ENCODE measurements around the gene ADCY2.

ADCY2 gene

GRCh38 chr5:7784683-7785380 is 388.9 kb downstream of the ADCY2 start:
- DNase-seq (ENCODE audit: low spot score), result no peak

- DNase-seq (ENCODE audit: low spot score), result no peak
Observed at GRCh38 chr5:7787770-7788169, 391.8 kb downstream of the ADCY2 start.

- DNase-seq (ENCODE audit: low spot score), result no peak
Observed at GRCh38 chr5:7789567-7789966, 393.6 kb downstream of the ADCY2 start.

- DNase-seq (ENCODE audit: low spot score), result no peak
Observed at GRCh38 chr5:7793895-7794294, 398.0 kb downstream of the ADCY2 start.

- no peak for DNase-seq (ENCODE audit: low spot score)
Observed at GRCh38 chr5:7794311-7794710, 398.4 kb downstream of the ADCY2 start.

GRCh38 chr5:7794823-7795222 is 398.9 kb downstream of the ADCY2 start:
- DNase-seq (ENCODE audit: low spot score), result no peak

- no peak for DNase-seq (ENCODE audit: low spot score)
Observed at GRCh38 chr5:7795306-7795705, 399.4 kb downstream of the ADCY2 start.

GRCh38 chr5:7801891-7802614 is 406.1 kb downstream of the ADCY2 start:
- DNase-seq (ENCODE audit: low spot score), result no peak

GRCh38 chr5:7802855-7803254 is 406.9 kb downstream of the ADCY2 start:
- no peak for DNase-seq (ENCODE audit: low spot score)

GRCh38 chr5:7803937-7804336 is 408.0 kb downstream of the ADCY2 start:
- DNase-seq (ENCODE audit: low spot score), result no peak

GRCh38 chr5:7805379-7805778 is 409.4 kb downstream of the ADCY2 start:
- DNase-seq (ENCODE audit: low spot score), result no peak

- DNase-seq (ENCODE audit: low spot score), result no peak
Observed at GRCh38 chr5:7808998-7809397, 413.1 kb downstream of the ADCY2 start.

GRCh38 chr5:7811715-7812114 is 415.8 kb downstream of the ADCY2 start:
- no peak for DNase-seq (ENCODE audit: low spot score)

- DNase-seq (ENCODE audit: low spot score), result no peak
Observed at GRCh38 chr5:7813007-7813406, 417.1 kb downstream of the ADCY2 start.

GRCh38 chr5:7813576-7813975 is 417.6 kb downstream of the ADCY2 start:
- no peak for DNase-seq (ENCODE audit: low spot score)

- DNase-seq (ENCODE audit: low spot score), result no peak
Observed at GRCh38 chr5:7814816-7815215, 418.9 kb downstream of the ADCY2 start.

GRCh38 chr5:7815892-7816534 is 420.1 kb downstream of the ADCY2 start:
- peak; percentile 58 for DNase-seq (ENCODE audit: low spot score)

- no peak for DNase-seq (ENCODE audit: low spot score)
Observed at GRCh38 chr5:7816535-7816901, 420.6 kb downstream of the ADCY2 start.

GRCh38 chr5:7822449-7822848 is 426.5 kb downstream of the ADCY2 start:
- no peak for DNase-seq (ENCODE audit: low spot score)

- DNase-seq (ENCODE audit: low spot score), result no peak
Observed at GRCh38 chr5:7823594-7823993, 427.7 kb downstream of the ADCY2 start.

GRCh38 chr5:7824995-7825394 is 429.1 kb downstream of the ADCY2 start:
- DNase-seq (ENCODE audit: low spot score), result no peak

GRCh38 chr5:7825630-7826029 is 429.7 kb downstream of the ADCY2 start:
- DNase-seq (ENCODE audit: low spot score), result no peak

GRCh38 chr5:7827610-7828009 is 431.7 kb downstream of the ADCY2 start:
- no peak for DNase-seq (ENCODE audit: low spot score)

All from kidney capillary endothelial cell (primary cell).